Measurements from ENCODE around the gene NCOA3.

DNA sequence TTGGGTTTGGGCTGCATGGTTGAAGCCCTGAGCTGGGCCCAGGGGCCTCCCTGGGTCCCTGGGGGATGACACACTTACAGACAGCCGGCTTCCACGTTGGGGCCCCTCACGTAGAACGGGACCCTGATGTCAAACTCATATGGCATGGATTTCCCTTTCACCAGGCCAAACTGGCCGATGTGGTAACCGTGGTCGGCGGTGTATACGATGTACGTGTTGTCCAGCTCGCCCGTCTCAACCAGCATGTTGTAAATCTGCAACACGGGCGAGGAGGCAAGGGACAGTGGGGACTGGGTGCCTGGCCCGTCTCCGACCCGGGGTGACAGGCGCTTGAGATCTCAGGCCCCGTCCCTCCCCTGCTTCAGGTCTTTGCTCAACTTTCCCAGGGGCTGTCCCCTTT lies 181.2 kb downstream of the NCOA3 start:
- TF ChIP-seq, protein P1, sequence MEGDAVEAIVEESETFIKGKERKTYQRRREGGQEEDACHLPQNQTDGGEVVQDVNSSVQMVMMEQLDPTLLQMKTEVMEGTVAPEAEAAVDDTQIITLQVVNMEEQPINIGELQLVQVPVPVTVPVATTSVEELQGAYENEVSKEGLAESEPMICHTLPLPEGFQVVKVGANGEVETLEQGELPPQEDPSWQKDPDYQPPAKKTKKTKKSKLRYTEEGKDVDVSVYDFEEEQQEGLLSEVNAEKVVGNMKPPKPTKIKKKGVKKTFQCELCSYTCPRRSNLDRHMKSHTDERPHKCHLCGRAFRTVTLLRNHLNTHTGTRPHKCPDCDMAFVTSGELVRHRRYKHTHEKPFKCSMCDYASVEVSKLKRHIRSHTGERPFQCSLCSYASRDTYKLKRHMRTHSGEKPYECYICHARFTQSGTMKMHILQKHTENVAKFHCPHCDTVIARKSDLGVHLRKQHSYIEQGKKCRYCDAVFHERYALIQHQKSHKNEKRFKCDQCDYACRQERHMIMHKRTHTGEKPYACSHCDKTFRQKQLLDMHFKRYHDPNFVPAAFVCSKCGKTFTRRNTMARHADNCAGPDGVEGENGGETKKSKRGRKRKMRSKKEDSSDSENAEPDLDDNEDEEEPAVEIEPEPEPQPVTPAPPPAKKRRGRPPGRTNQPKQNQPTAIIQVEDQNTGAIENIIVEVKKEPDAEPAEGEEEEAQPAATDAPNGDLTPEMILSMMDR (IDR thresholded peaks at IDR 0.05; ENCODE audit: low read length): no peak
- no peak for TF ChIP-seq EZH2 (IDR thresholded peaks at IDR 0.05; ENCODE audit: borderline replicate concordance, low read length)

Measured in OCI-LY1 (cell line).